ENCODE data around the gene CPNE2.

CPNE2 gene

DNA sequence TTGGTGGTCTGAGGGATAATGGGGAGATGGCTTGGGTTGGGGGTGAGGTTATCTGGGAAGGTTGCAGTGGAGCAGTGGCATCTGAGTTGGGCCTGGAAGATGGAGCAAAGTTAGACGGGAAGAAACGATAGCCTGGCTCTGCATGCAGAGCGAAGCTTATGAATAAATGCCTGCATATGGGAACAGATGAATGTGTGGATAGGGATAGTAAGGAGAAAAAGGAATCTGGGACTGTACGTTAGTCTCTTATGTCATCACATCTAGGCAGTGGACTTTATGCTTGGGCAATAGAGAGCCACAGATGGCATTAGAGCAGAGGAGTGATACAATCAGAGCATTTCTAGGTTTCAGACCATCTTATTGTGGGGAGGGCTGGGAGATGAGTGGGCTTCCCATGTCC lies 33.0 kb downstream of the CPNE2 start:
- TF ChIP-seq POLR2AphosphoS5 (IDR thresholded peaks at IDR 0.05; ENCODE audit: low read depth, low read length): no peak
- TF ChIP-seq TAF1 (IDR thresholded peaks at IDR 0.05; ENCODE audit: borderline replicate concordance, insufficient read depth, low read length): no peak
- no peak for TF ChIP-seq SIN3A (IDR thresholded peaks at IDR 0.05; ENCODE audit: borderline replicate concordance, insufficient read depth, low read length)

GRCh38 chr16:57125969-57126368 lies 33.6 kb downstream of the CPNE2 start:
- TF ChIP-seq SIN3A (IDR thresholded peaks at IDR 0.05; ENCODE audit: borderline replicate concordance, insufficient read depth, low read length) (no peak), POLR2AphosphoS5 (IDR thresholded peaks at IDR 0.05; ENCODE audit: low read depth, low read length) (no peak), TAF1 (IDR thresholded peaks at IDR 0.05; ENCODE audit: borderline replicate concordance, insufficient read depth, low read length) (no peak), FOXP2 (optimal IDR thresholded peaks at IDR 0.05; ENCODE audit: borderline replicate concordance, extremely low read depth, extremely low read length, insufficient read depth) (no peak), REST (IDR thresholded peaks at IDR 0.05; ENCODE audit: insufficient read depth in 1 of 2, low read depth in 2 of 2, low read length in 2 of 2) (no peak)

GRCh38 chr16:57126411-57126810 lies 34.0 kb downstream of the CPNE2 start:
- TF ChIP-seq SIN3A (IDR thresholded peaks at IDR 0.05; ENCODE audit: borderline replicate concordance, insufficient read depth, low read length): no peak
- TF ChIP-seq REST (IDR thresholded peaks at IDR 0.05; ENCODE audit: insufficient read depth in 1 of 2, low read depth in 2 of 2, low read length in 2 of 2): no peak
- no peak for TF ChIP-seq POLR2AphosphoS5 (IDR thresholded peaks at IDR 0.05; ENCODE audit: low read depth, low read length)
- TF ChIP-seq TAF1 (IDR thresholded peaks at IDR 0.05; ENCODE audit: borderline replicate concordance, insufficient read depth, low read length): no peak
- no peak for TF ChIP-seq FOXP2 (optimal IDR thresholded peaks at IDR 0.05; ENCODE audit: borderline replicate concordance, extremely low read depth, extremely low read length, insufficient read depth)

- TF ChIP-seq TAF1 (IDR thresholded peaks at IDR 0.05; ENCODE audit: borderline replicate concordance, insufficient read depth, low read length) (no peak), POLR2AphosphoS5 (IDR thresholded peaks at IDR 0.05; ENCODE audit: low read depth, low read length) (no peak), FOXP2 (optimal IDR thresholded peaks at IDR 0.05; ENCODE audit: borderline replicate concordance, extremely low read depth, extremely low read length, insufficient read depth) (no peak), SIN3A (IDR thresholded peaks at IDR 0.05; ENCODE audit: borderline replicate concordance, insufficient read depth, low read length) (no peak), REST (IDR thresholded peaks at IDR 0.05; ENCODE audit: insufficient read depth in 1 of 2, low read depth in 2 of 2, low read length in 2 of 2) (no peak)
These were observed 34.8 kb downstream of the CPNE2 start for GRCh38 chr16:57127037-57127763.

- TF ChIP-seq REST (IDR thresholded peaks at IDR 0.05; ENCODE audit: insufficient read depth in 1 of 2, low read depth in 2 of 2, low read length in 2 of 2): no peak
- no peak for TF ChIP-seq TAF1 (IDR thresholded peaks at IDR 0.05; ENCODE audit: borderline replicate concordance, insufficient read depth, low read length)
- no peak for TF ChIP-seq POLR2AphosphoS5 (IDR thresholded peaks at IDR 0.05; ENCODE audit: low read depth, low read length)
- no peak for TF ChIP-seq SIN3A (IDR thresholded peaks at IDR 0.05; ENCODE audit: borderline replicate concordance, insufficient read depth, low read length)
- no peak for TF ChIP-seq FOXP2 (optimal IDR thresholded peaks at IDR 0.05; ENCODE audit: borderline replicate concordance, extremely low read depth, extremely low read length, insufficient read depth)
These were observed 35.5 kb downstream of the CPNE2 start for GRCh38 chr16:57127836-57128235.

All from PFSK-1 (cell line).